H1 (cell line): Measurements from ENCODE around the gene MBTPS2. TPM values are rescaled to one million over a fixed set of nuclear protein-coding genes. Genes with fewer than 3 reads are reported as not detected.

Experiments
- CTCF ChIA-PET: fragments of 300-600 bp; sonication (Branson Sonifier 250); formaldehyde crosslinking; loops from one replicate; lab custom pipeline; 2021; ENCODE audit not compliant: partially characterized antibody; lab: Charles Lee
- POLR2A ChIA-PET: fragments of 300-600 bp; sonication (Branson Sonifier 250); formaldehyde crosslinking; loops from one replicate; lab custom pipeline; 2021; ENCODE audit warnings: inconsistent platforms; ENCODE audit not compliant: partially characterized antibody; lab: Charles Lee
- DNase-seq, 2 experiments: peaks; one replicate each; pipeline versions ENCODE4 v3.0.0 to v3.0.0-alpha.2; 2010 to 2022; ENCODE audit warnings: low spot score in 2 of 2, low read depth in 1 of 2, mixed read lengths in 1 of 2
- FAIRE-seq: peaks from 2 replicates; lab custom pipeline; 2011; peaks lifted over from hg19 to GRCh38; lab: Jason Lieb, UNC
- H2AFZ ChIP-seq: 2 replicates; pipeline ENCODE4 v1.8.1; 2012; ENCODE audit warnings: low read length, inconsistent platforms
- H2AK5ac ChIP-seq: 2 replicates; pipeline ENCODE4 v1.6.1; 2013; ENCODE audit warnings: low read depth, low read length
- H2BK120ac ChIP-seq: replicated peaks from 2 replicates; pipeline ENCODE3; 2013; ENCODE audit warnings: low read depth, low read length, inconsistent platforms
- H2BK12ac ChIP-seq: 2 replicates; pipeline ENCODE4 v1.6.1; 2013; ENCODE audit warnings: low read depth, low read length
- H2BK15ac ChIP-seq: 2 replicates; pipeline ENCODE4 v1.6.1; 2013; ENCODE audit warnings: low read length
- H2BK20ac ChIP-seq: 2 replicates; pipeline ENCODE4 v1.6.1; 2013; ENCODE audit warnings: low read length
- H2BK5ac ChIP-seq: 2 replicates; pipeline ENCODE4 v1.6.1; 2013; ENCODE audit warnings: low read depth, low read length
- H3K14ac ChIP-seq: 2 replicates; pipeline ENCODE4 v1.6.1; 2013; ENCODE audit warnings: inconsistent platforms; ENCODE audit not compliant: insufficient read length
- H3K18ac ChIP-seq: 2 replicates; pipeline ENCODE4 v1.6.1; 2013; ENCODE audit warnings: low read length; ENCODE audit errors: extremely low read depth
- H3K23ac ChIP-seq: 2 replicates; pipeline ENCODE4 v1.6.1; 2013; ENCODE audit warnings: inconsistent platforms; ENCODE audit not compliant: insufficient read length
- H3K23me2 ChIP-seq: 2 replicates; pipeline ENCODE4 v1.6.1; 2013; ENCODE audit warnings: low read depth, low read length
- H3K27ac ChIP-seq: 2 replicates; pipeline ENCODE4 v1.6.1; 2011; ENCODE audit warnings: low read depth, low read length, inconsistent platforms
- H3K27me3 ChIP-seq, 4 experiments: replicated peaks in 1 of 4; 1 replicate in 1 of 4; 2 replicates in 3 of 4; pipeline versions ENCODE4 v1.6.1 to v1.8.1; 2011 to 2013; ENCODE audit warnings: low read length in 3 of 4, mild to moderate bottlenecking in 3 of 4, inconsistent platforms in 2 of 4, mixed read lengths in 2 of 4, moderate library complexity in 1 of 4; ENCODE audit not compliant: control insufficient read depth in 3 of 4, insufficient read depth in 3 of 4; ENCODE audit errors: extremely low read depth in 1 of 4
- H3K36me3 ChIP-seq, 4 experiments: 2 replicates each; pipeline versions ENCODE4 v1.6.1 to v1.8.1; 2011 to 2013; ENCODE audit warnings: mild to moderate bottlenecking in 4 of 4, low read length in 3 of 4, moderate library complexity in 2 of 4, control low read depth in 1 of 4, inconsistent platforms in 1 of 4; ENCODE audit not compliant: insufficient read depth in 4 of 4, control insufficient read depth in 2 of 4
- H3K4ac ChIP-seq: replicated peaks from 2 replicates; pipeline ENCODE3; 2013; ENCODE audit warnings: low read length, low read depth, mixed read lengths, inconsistent platforms; ENCODE audit not compliant: insufficient read length
- H3K4me1 ChIP-seq, 4 experiments: replicated peaks in 1 of 4; 1 replicate in 1 of 4; 2 replicates in 3 of 4; pipeline versions ENCODE4 v1.6.1 to v1.8.1; 2011 to 2013; ENCODE audit warnings: low read length in 3 of 4, inconsistent platforms in 2 of 4, mixed read lengths in 1 of 4; ENCODE audit not compliant: insufficient read depth in 4 of 4, control insufficient read depth in 3 of 4
- H3K4me2 ChIP-seq, 2 experiments: 2 replicates each; pipeline versions ENCODE4 v1.6.1 to v1.8.1; 2011 to 2013; ENCODE audit warnings: low read depth in 2 of 2, low read length in 2 of 2, control low read depth in 1 of 2, inconsistent platforms in 1 of 2, mild to moderate bottlenecking in 1 of 2; ENCODE audit not compliant: insufficient read depth in 1 of 2
- H3K4me3 ChIP-seq, 4 experiments: fragments of 200-600, 300-600 bp in 1 of 4; sonication (generic), shearing (Covaris generic), sonication (Bioruptor Twin) in 1 of 4; 2 replicates each; pipeline versions ENCODE4 v1.5.1 to v1.8.1; 2011 to 2016; ENCODE audit warnings: low read length in 4 of 4, low read depth in 3 of 4, control low read depth in 2 of 4, inconsistent platforms in 2 of 4, mild to moderate bottlenecking in 2 of 4, mixed read lengths in 1 of 4, moderate library complexity in 1 of 4; ENCODE audit not compliant: insufficient read depth in 2 of 4; ENCODE audit errors: extremely low read depth in 1 of 4
- H3K56ac ChIP-seq: replicated peaks from 2 replicates; pipeline ENCODE3; 2013; ENCODE audit warnings: low read depth, mild to moderate bottlenecking, mixed read lengths, low read length, inconsistent platforms; ENCODE audit not compliant: insufficient read length
- H3K79me1 ChIP-seq: 2 replicates; pipeline ENCODE4 v1.6.1; 2013; ENCODE audit warnings: low read depth, low read length, control low read depth
- H3K79me2 ChIP-seq, 2 experiments: 2 replicates each; pipeline versions ENCODE4 v1.6.1 to v1.8.1; 2012 to 2013; ENCODE audit warnings: low read length in 2 of 2, mild to moderate bottlenecking in 2 of 2, inconsistent platforms in 1 of 2; ENCODE audit not compliant: insufficient read depth in 2 of 2, control insufficient read depth in 1 of 2
- H3K9ac ChIP-seq, 4 experiments: replicated peaks in 1 of 4; 1 replicate in 1 of 4; 2 replicates in 3 of 4; pipeline versions ENCODE4 v1.6.1 to v1.8.1; 2011 to 2013; ENCODE audit warnings: low read depth in 3 of 4, low read length in 3 of 4, control low read depth in 2 of 4, mild to moderate bottlenecking in 2 of 4, moderate library complexity in 2 of 4, inconsistent platforms in 1 of 4; ENCODE audit errors: extremely low read depth in 1 of 4
- H3K9me3 ChIP-seq, 2 experiments: 2 replicates each; pipeline versions ENCODE4 v1.6.1 to v1.8.1; 2012 to 2013; ENCODE audit warnings: mild to moderate bottlenecking in 2 of 2, moderate library complexity in 2 of 2, control low read depth in 1 of 2, inconsistent platforms in 1 of 2, low read depth in 1 of 2, low read length in 1 of 2, mixed read lengths in 1 of 2; ENCODE audit not compliant: insufficient read depth in 2 of 2
- H4K20me1 ChIP-seq, 2 experiments: replicated peaks in 1 of 2; 2 replicates each; pipeline versions ENCODE3 to v1.8.1; 2011 to 2013; ENCODE audit warnings: inconsistent platforms in 2 of 2, low read length in 2 of 2, mild to moderate bottlenecking in 1 of 2; ENCODE audit not compliant: insufficient read depth in 2 of 2, control insufficient read depth in 1 of 2
- H4K5ac ChIP-seq: 2 replicates; pipeline ENCODE4 v1.6.1; 2013; ENCODE audit warnings: low read length, low read depth, mixed read lengths, inconsistent platforms; ENCODE audit not compliant: insufficient read length
- H4K8ac ChIP-seq: 2 replicates; pipeline ENCODE4 v1.8.0; 2013; ENCODE audit warnings: mild to moderate bottlenecking, moderate library complexity, low read length, inconsistent platforms; ENCODE audit not compliant: insufficient read depth; ENCODE audit errors: extremely low read depth
- H4K91ac ChIP-seq: replicated peaks from 2 replicates; pipeline ENCODE3; 2013; ENCODE audit warnings: low read length, mixed read lengths, inconsistent platforms; ENCODE audit not compliant: insufficient read length
- HDAC2 ChIP-seq, 2 experiments: fragments of 300-600 bp in 1 of 2; sonication (generic) in 1 of 2; IDR thresholded peaks; 2 replicates each; pipeline ENCODE4 v1.6.1; 2011 to 2012; ENCODE audit warnings: low read depth in 2 of 2, low read length in 2 of 2, mild to moderate bottlenecking in 2 of 2, moderate library complexity in 2 of 2, borderline replicate concordance in 1 of 2, inconsistent platforms in 1 of 2
- JUN ChIP-seq: IDR thresholded peaks from 2 replicates; pipeline ENCODE4 v1.6.1; 2011; ENCODE audit warnings: low read depth, mild to moderate bottlenecking, improper control_type of control experiment, low read length
- NRF1 ChIP-seq: IDR thresholded peaks from 2 replicates; pipeline ENCODE4 v1.6.1; 2011; ENCODE audit warnings: mild to moderate bottlenecking, low read depth, low read length, improper control_type of control experiment
- WGBS, 2 experiments: shearing (Covaris generic) in 1 of 2; methylation state at CpG; one replicate each; pipeline versions ENCODE4 v1.1.6 to v1.1.7; 2013 to 2015; ENCODE audit warnings: low lambda C conversion rate in 2 of 2, mixed read lengths in 2 of 2, inconsistent platforms in 1 of 2, low coverage in 1 of 2, missing lambda C conversion rate in 1 of 2; ENCODE audit not compliant: insufficient replicate concordance in 2 of 2, insufficient coverage in 1 of 2, insufficient read length in 1 of 2; ENCODE audit errors: extremely low coverage in 1 of 2, missing lambda C conversion rate in 1 of 2; 5-methylcytosine and 5-hydroxymethylcytosine counted together
- polyA plus RNA-seq, 7 experiments: library from polyadenylated mRNA; depleted of rRNA in 3 of 7; stranded (reverse) in 5 of 7; unstranded in 2 of 7; fragments of >200 nt in 5 of 7; fragments of 200-250 nt in 2 of 7; gene quantifications; 1 replicate in 5 of 7; 2 replicates in 1 of 7; 4 replicates in 1 of 7; pipeline versions ENCODE4 v1.2.1 to v1.2.3, GENCODE V29; 2011 to 2013; ENCODE audit warnings: missing spikeins in 2 of 7, mixed read lengths in 2 of 7
- total RNA-seq: library from RNA; stranded (reverse); fragmentation: NEBNext Ultra II Directional; extraction: Animal tissue kit (Norgen Biotek cat#: 25700); gene quantifications from 2 replicates; pipeline ENCODE4 v1.2.1, GENCODE V29; 2021

MBTPS2 gene
- total and polyA plus RNA-seq, 2 of the 8 experiments (the other 6 are each of a cell fraction or from before 2014, with no cell fraction given): 4.3 to 7.4 TPM

- H3K18ac ChIP-seq: no peak overlapping the region
- no peak overlapping the region for H2AFZ ChIP-seq
- FAIRE-seq (no peak), DNase-seq (no peak)
- no peaks in the 10 kb centered on the region for H3K23me2 ChIP-seq
- H3K36me3 ChIP-seq: no peaks in the 10 kb centered on the region
- H3K4ac ChIP-seq: no peak overlapping the region
- no peak overlapping the region for H2BK120ac ChIP-seq
- H3K79me2 ChIP-seq: no peaks in the 10 kb centered on the region
- no peak overlapping the region for H3K4me3 ChIP-seq
- no peaks in the 10 kb centered on the region for H3K27me3 ChIP-seq
- TF ChIP-seq JUN (no peak), HDAC2 (IDR thresholded peaks at IDR 0.05; ENCODE audit: borderline replicate concordance in 1 of 2, low read depth in 2 of 2, low read length in 2 of 2) (no peak), NRF1 (no peak)
- H3K27ac ChIP-seq: no peak overlapping the region
- H3K14ac ChIP-seq: no peak overlapping the region
- no peak overlapping the region for H3K23ac ChIP-seq
- CTCF ChIA-PET: interaction anchor here (1.2 kb wide), 1 partner anchor 53 kb away, joined by 3 read pairs; no protein-coding TSS in a partner anchor
- no peak overlapping the region for H2BK20ac ChIP-seq
- no peak overlapping the region for H4K91ac ChIP-seq
- H2AK5ac ChIP-seq: no peak overlapping the region
- H3K4me2 ChIP-seq: no peak overlapping the region
- H2BK15ac ChIP-seq: no peak overlapping the region
- no peak overlapping the region for H2BK5ac ChIP-seq
- H3K79me1 ChIP-seq: no peaks in the 10 kb centered on the region
- no peaks in the 10 kb centered on the region for H3K4me1 ChIP-seq
- no peak overlapping the region for H4K5ac ChIP-seq
- POLR2A ChIA-PET: no interaction called here
- no peaks in the 10 kb centered on the region for H4K20me1 ChIP-seq
- H3K9me3 ChIP-seq: no peaks in the 10 kb centered on the region
- WGBS, 2 experiments: 95% methylated on average over 6 of the region's 6 CpGs; no CpG with 5 or more reads in 1 of the 2 experiments
- no peak overlapping the region for H3K56ac ChIP-seq
- H2BK12ac ChIP-seq: no peak overlapping the region
- no peak overlapping the region for H4K8ac ChIP-seq
- H3K9ac ChIP-seq: no peak overlapping the region
These were observed 40.7 kb upstream of the MBTPS2 start for GRCh38 chrX:21798677-21799219.
